Pons (tissue), 1 donor: ENCODE data around the gene TNKS1BP1.
"Not testable (repeated sequence)": the region's sequence is repeated elsewhere in the genome, so short reads cannot be mapped to it uniquely, and the experiment has no call there.

Experiments
- DNase-seq: peaks from one replicate; pipeline ENCODE4 v3.0.0-alpha.2; 2016; ENCODE audit warnings: low spot score

Gene TNKS1BP1

GRCh38 chr11:57354699-57355098 is 29.9 kb upstream of the TNKS1BP1 start:
- no peak for DNase-seq

GRCh38 chr11:57353852-57354251 is 29.1 kb upstream of the TNKS1BP1 start:
- peak; percentile 12 for DNase-seq

DNA sequence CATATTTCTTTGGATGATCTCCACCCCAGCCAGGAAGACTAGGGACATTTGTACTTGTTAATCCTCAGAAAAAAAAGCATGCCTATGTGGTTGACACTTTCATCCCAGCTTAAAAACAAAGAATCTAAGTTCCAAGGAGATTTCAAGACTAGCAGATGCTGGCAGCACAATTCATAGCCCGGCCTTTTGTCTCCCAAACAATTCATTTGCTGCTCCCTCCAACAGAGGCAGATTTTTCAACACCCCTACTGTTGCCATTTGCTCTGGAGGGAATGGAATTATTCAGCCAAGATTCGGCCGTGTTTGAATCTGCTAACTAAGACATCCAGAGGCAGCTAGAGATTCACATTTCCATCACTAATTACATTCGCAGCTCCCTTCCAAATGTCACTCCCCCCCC is 28.7 kb upstream of the TNKS1BP1 start:
- no peak for DNase-seq

- DNase-seq = no peak
Observed at GRCh38 chr11:57353036-57353435, 28.3 kb upstream of the TNKS1BP1 start.

DNA sequence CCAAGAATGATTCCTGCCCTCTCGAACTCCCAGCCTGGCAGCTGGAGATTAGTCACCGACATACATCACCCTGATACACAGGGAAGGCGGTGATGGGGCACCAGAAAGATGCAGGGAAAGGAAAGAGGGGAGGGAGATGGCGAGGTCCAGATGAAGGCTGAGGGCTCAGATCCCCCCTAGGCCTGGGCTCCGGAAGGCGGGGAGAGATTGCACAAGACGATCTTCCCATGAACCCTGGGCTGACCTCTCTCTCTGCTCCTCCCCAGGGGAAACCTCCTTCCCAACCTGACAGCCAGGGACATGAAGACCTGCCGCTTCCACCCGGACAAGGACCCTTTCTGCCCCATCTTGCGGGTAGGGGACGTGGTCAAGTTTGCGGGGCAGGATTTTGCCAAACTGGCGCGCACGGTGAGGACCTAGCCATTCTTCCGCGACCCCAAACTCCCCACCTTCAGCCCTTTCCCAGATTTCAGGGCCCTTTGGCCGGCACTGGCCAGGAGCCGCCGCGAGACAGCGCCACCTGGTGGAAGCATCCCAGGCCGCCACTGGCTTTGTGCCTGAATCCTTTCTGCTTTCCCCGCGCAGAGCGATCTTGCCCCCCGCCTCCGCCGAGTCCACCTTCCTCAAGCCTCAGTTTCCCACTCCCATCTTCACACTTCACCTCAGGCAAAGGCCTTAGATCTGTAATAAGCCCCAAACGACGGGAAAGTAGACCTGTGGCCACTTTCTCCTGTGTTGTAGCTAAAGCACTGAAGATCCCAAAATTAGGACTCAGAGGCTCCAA is 24.9 kb upstream of the TNKS1BP1 start:
- no peak for DNase-seq

- DNase-seq = no peak
Observed at GRCh38 chr11:57348636-57349313, 24.0 kb upstream of the TNKS1BP1 start.

- no peak for DNase-seq
Observed at GRCh38 chr11:57348052-57348451, 23.3 kb upstream of the TNKS1BP1 start.

DNA sequence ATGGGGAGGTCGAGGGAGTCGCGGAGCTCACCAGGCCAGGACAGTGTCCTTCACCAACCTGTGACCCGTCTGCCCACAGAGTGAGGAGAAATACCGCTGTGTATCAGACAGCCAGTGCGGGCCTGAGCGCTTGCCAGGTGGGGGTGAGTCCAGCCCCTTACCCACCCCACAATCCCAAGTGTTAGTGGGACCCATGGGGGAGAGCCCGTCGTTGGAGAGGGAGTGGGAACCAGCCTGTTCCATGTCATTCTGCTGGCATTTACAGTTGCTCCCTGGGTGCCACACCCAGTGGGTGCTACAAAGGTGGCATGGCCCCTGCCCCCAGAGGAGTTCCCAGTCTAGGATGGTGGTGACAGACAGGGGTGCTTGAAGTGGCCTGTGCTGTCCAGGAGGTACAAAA is 22.6 kb upstream of the TNKS1BP1 start:
- no peak for DNase-seq

GRCh38 chr11:57345555-57346211 is 20.9 kb upstream of the TNKS1BP1 start:
- DNase-seq = peak; percentile 73

- no peak for DNase-seq
Observed at GRCh38 chr11:57344826-57345225, 20.1 kb upstream of the TNKS1BP1 start.

GRCh38 chr11:57343825-57344224 is 19.1 kb upstream of the TNKS1BP1 start:
- DNase-seq = no peak

- DNase-seq = no peak
Observed at GRCh38 chr11:57342702-57343101, 17.9 kb upstream of the TNKS1BP1 start.

- DNase-seq = no peak
Observed at GRCh38 chr11:57341250-57341808, 16.6 kb upstream of the TNKS1BP1 start.

- no peak for DNase-seq
Observed at GRCh38 chr11:57340039-57340615, 15.4 kb upstream of the TNKS1BP1 start.

GRCh38 chr11:57339328-57339727 is 14.6 kb upstream of the TNKS1BP1 start:
- no peak for DNase-seq

- DNase-seq = no peak
Observed at GRCh38 chr11:57338142-57338541, 13.4 kb upstream of the TNKS1BP1 start, which contains the start of gene P2RX3. TSS of gene P2RX3 (plus strand) at chr11:57338352. CDS start at chr11:57338551, 199 bp downstream.

GRCh38 chr11:57336856-57337255 is 12.1 kb upstream of the TNKS1BP1 start:
- DNase-seq = not testable (repeated sequence)

GRCh38 chr11:57336111-57336666 is 11.4 kb upstream of the TNKS1BP1 start:
- DNase-seq = no peak

GRCh38 chr11:57335343-57336110 is 10.8 kb upstream of the TNKS1BP1 start, which contains the start of gene SSRP1:
TSS of gene SSRP1 (minus strand) at chr11:57335892. CDS start at chr11:57335121, 771 bp downstream.
- peak; percentile 81 for DNase-seq

GRCh38 chr11:57335023-57335342 is 10.2 kb upstream of the TNKS1BP1 start:
- no peak for DNase-seq
